Stimulated activated CD8-positive, alpha-beta memory T cell treated with anti-CD3 and anti-CD28 coated beads, Interleukin-7, amount 100 ng/mL, for 1 hour (primary cell): ENCODE measurements around the gene LPO.

Experiments
- DNase-seq, 2 donors: peaks; one replicate each; pipeline ENCODE4 v3.0.0-alpha.2; 2020; ENCODE audit warnings: low read depth in 2 of 2

Gene LPO

DNA sequence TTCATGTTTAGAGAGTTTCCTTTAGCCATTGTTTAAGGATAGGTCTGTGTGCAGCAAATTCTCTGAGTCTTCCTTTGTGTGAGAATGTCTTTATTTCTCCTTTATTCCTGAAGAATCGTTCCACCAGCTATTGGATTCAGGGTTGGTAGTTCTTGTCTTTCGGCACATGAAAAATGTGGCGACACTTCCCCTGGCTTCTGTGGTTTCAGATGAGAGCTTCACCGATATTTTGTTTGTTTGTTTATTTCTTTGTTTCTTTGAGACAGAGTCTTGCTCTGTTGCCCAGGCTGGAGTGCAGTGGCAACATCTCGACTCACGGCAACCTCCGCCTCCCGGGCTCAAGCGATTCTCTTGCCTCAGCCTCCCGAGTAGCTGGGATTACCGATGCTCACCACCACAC is 23.8 kb downstream of the LPO start:
- DNase-seq, result no peak

- no peak for DNase-seq
Observed at GRCh38 chr17:58263773-58264172, 25.4 kb downstream of the LPO start.

- no peak for DNase-seq
Observed at GRCh38 chr17:58264407-58265103, 26.2 kb downstream of the LPO start.

- DNase-seq, result no peak
Observed at GRCh38 chr17:58265271-58265670, 26.9 kb downstream of the LPO start.

- no peak for DNase-seq
Observed at GRCh38 chr17:58265902-58266875, 27.8 kb downstream of the LPO start.

DNA sequence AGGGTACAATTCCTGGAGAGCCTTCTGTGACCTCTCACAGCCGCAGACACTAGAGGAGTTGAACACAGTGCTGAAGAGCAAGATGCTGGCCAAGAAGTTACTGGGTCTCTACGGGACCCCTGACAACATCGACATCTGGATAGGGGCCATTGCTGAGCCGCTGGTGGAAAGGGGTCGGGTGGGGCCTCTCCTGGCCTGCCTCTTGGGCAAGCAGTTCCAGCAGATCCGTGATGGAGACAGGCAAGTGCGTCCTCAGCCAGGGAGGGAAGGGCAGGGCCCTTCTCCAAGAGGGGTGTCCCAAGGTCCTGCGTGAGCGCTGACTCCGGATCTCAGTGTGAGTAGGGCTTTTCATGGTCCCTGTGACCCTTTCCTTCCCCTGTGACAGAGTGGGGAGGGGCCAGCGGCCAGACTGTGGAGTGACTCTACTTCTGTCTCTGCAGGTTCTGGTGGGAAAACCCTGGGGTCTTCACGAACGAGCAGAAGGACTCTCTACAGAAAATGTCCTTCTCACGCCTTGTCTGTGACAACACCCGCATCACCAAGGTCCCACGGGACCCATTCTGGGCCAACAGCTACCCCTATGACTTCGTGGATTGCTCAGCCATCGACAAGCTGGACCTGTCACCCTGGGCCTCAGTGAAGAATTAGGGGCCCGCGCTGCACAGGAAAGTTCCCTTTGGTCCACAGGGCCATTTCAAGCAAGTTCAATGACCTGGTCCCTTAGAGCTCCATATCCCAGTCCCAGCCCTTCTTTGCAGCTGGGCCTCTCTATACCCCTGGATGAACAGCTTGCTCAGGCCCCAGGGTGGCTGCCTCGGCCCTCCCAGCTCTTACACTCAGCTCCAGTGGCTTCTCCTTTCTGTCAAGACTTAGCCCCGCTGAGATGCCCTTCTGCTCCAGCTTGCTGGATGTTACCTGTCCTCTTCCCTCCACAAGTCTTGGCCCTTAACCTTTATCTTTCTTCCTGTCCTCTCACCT is 29.3 kb downstream of the LPO start:
- no peak for DNase-seq

- no peak for DNase-seq
Observed at GRCh38 chr17:58268326-58268725, 29.9 kb downstream of the LPO start.

- DNase-seq, result no peak
Observed at GRCh38 chr17:58268774-58269556, 30.6 kb downstream of the LPO start.

DNA sequence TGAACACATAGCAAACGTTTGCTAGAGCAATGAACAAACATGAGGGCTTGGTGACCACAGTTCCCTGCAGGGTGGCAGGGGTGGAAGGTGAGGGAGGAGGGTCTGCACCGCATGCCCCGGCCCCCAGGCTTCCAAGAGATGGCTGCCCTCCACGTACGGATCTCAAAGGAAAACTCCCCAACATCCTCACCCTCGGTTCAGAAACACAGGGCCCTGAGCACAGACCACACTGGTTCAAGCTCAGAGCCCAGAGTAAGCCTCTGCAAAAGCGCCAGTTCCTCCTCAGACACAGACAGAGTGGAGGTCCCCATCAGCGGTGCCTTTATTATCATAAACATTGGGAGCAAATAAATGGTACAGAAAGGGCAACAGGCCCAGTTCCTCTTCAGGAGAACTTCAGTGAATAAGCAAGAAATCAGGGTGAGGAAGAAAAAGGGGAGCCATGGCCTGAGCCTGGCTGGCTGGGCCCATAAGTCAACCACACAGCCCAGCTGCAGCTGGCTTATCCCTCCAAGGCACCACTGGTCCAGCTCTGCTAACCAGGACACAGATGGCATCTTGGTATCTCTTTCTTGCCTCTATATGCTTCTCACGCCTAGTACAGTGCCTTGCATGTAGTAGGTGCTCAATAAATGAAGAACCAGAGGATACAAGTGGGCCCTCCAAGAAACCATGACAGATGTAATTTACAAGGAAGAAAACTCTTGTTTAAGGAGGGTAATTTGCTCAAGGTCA is 31.3 kb downstream of the LPO start:
- no peak for DNase-seq

DNA sequence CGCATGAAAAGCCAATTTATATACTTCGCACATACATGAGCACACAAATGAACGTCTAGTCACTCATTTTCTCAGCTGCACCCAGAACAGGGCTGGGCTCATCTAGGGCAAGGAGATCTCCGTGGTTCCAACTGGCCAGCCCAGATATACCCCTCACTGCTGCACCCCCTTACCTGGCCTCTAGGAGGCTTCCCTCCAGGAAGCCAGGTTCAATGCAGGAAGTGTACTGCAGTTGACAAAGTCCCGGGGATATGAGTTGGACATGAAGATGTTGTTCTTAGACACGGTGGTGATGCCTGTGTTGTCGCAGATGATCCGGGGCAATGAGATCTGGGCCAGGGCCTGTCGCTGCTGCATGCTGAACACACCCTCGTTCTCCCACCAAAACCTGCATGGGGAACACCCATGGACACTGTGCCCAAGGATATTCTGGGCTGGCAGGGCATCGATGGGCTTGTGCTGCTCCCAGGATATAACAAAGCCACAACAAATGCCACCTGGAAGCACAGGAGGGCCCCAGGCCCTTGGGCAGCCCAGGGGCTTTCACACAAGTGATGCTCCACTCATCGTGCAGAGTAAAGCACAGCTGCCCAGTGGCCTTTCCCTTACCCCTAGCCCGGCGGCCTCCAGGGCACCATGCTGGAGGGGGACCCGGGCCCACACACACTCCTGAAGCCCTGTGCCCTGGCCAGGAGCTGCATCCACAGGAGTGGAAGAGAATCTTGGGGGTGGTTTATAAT is 32.3 kb downstream of the LPO start:
- no peak for DNase-seq

DNA sequence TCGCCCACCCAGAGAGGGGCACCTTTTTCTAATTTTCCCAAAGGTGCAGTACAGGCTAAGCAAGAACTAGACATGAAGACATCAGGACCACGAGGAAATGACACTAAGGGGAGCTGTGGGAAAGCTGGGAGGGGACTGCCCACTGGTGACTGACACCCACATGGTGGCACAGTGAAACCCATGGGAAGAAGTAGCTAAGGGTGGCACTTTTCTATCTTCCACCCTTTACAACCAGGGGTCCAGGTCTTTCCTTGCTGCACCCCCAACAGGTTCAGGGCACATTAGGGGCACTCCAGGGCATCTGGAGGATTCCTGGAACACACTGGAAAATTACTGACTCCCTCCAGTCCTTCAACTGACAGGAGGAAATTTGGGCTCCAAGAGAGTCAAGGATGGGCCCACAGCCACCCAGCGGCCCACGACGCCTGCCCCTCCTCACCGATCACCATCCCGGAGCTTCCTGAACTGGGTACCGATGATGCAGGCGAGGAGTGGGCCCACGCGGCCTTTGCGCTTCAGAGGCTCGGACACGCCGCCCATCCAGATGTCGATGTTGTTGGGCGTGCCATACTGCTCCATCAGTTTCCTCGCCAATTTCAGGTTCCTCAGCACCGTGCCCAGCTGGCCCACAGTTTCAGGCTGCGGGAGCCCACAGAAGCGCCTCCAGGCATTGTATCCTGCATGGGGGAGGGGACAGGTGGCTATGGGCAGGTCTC is 33.0 kb downstream of the LPO start:
- DNase-seq, result no peak

DNA sequence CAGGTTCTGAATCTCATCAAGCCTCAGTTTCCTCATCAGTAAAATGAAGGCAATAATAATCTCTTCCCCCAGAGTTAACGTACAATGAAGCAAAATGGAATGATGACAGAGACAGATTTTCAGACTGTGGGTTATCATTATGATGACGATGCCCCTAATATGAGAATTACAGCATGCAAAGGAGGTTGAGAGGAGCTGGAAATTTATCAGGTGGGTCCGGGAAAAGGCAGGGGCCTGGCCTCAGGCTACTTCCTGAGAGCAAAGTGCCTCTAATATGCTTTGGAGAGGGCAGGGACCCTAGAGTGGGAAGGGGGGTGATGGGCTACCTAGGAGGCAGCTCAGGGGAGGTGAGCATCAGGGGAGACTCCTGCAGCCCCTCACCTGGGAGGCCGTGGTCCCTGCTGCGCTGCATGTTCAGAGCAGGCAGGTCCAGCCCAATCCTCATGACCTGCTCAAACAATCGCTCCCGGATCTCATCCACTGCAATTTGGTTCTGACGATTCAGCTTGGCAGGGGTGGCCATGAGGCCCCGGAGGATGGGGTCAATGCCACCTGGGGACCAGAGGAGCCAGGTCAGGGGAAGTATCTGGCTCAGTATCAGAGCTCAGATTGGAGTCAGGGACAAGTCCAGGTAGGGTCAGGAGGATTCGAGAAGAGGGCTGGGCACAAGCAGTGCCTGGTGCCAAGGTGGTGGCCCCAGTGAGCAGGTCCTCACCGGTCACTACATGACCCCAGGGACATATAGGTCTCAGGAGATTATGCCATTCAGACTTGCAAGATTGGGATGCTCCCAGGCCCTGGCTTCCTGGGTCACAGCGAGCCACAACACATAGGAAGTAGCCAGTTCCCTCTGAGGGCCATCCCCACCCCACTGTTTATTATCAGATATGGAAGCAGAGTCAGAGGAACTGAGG is 34.2 kb downstream of the LPO start:
- no peak for DNase-seq

GRCh38 chr17:58273453-58274104 is 35.2 kb downstream of the LPO start:
- no peak for DNase-seq

DNA sequence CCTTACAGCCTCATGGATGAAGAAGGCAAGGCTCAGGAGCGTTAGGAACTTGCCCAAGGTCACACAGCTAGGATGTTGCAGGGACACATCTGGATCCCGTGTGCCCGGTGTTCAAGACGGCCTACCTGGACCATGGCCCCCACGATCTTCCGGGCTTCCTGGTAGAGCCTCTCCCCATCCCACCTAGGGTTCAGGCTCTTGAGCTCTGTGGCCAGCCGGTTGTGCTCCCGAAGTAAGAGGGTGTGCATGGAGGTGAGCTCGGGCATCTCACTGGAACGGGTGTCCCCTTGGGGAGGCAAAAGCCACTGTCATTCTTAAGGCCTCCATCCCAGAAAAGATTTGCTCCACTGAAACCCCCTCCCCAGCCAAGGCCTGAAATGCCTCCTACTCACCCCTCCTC is 37.0 kb downstream of the LPO start:
- no peak for DNase-seq

GRCh38 chr17:58276423-58276822 is 38.0 kb downstream of the LPO start:
- DNase-seq, result no peak

DNA sequence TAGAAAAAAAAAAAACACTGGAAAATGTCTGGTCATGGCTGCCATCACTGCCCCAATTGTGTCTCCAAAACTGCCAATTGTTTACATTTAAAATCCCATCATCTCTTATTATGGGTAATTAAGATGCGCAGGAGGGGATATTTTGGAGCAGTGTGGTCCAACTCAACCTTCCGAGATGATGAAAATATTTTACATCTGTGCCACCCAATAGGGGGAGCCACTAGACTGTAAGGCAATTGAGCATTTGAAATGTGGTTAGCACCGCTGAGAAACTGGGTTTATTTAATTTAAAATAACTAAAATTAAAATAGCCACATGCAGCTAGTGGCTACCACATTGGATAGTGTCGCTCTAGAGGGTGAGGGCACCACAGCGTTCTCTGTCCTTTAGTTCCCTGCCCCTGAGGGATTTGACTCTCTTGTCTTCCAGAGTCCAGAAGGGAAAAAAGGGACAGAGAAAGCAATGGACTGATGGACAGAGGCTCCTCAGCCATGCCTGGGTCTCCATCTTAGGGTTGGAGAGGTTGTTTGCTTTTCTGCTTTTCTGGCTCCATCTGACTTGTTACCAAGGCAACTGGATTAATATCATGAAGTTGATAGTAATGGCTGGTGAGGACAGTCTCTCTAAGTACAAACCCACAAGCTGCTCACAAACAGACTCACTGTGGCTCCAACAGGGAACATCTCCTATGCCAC is 38.9 kb downstream of the LPO start:
- no peak for DNase-seq
